Mesendoderm (in vitro differentiated cells): ENCODE results near the gene MMP14.
A peak's percentile ranks its signal among the peaks of the same experiment; 100 is the strongest.

ENCODE experiments used
- DNase-seq: peaks from one replicate; pipeline ENCODE4 v3.0.0; 2013
- H2AK5ac ChIP-seq: 2 replicates; pipeline ENCODE4 v1.6.1; 2013; ENCODE audit warnings: low read length, inconsistent platforms
- H2BK120ac ChIP-seq: 2 replicates; pipeline ENCODE4 v1.6.1; 2013; ENCODE audit warnings: low read depth, mild to moderate bottlenecking, low read length, moderate library complexity, mixed read lengths
- H2BK15ac ChIP-seq: replicated peaks from 2 replicates; pipeline ENCODE4 v1.6.1; 2013; ENCODE audit warnings: low read depth, mild to moderate bottlenecking, moderate library complexity
- H2BK5ac ChIP-seq: 2 replicates; pipeline ENCODE4 v1.6.1; 2013; ENCODE audit warnings: low read length, inconsistent platforms
- H3K18ac ChIP-seq: 2 replicates; pipeline ENCODE4 v1.6.1; 2013; ENCODE audit warnings: mild to moderate bottlenecking, low read length, mixed read lengths
- H3K23ac ChIP-seq: one replicate; pipeline ENCODE4 v1.6.1; 2013; ENCODE audit warnings: low read length
- H3K27ac ChIP-seq: 2 replicates; pipeline ENCODE4 v1.5.1; 2013; ENCODE audit warnings: low read depth, mild to moderate bottlenecking, inconsistent platforms, low read length, moderate library complexity
- H3K27me3 ChIP-seq: 2 replicates; pipeline ENCODE4 v1.6.1; 2013; ENCODE audit warnings: low read length, control low read depth, mild to moderate bottlenecking, inconsistent platforms; ENCODE audit not compliant: insufficient read depth, poor library complexity
- H3K36me3 ChIP-seq: 2 replicates; pipeline ENCODE4 v1.6.1; 2013; ENCODE audit warnings: low read length, inconsistent platforms; ENCODE audit not compliant: control insufficient read depth, insufficient read depth
- H3K4ac ChIP-seq: one replicate; pipeline ENCODE4 v1.6.1; 2013; ENCODE audit warnings: low read depth, mild to moderate bottlenecking, low read length, moderate library complexity
- H3K4me1 ChIP-seq: 2 replicates; pipeline ENCODE4 v1.6.1; 2013; ENCODE audit warnings: low read depth, low read length, inconsistent platforms; ENCODE audit not compliant: control insufficient read depth
- H3K4me2 ChIP-seq: 2 replicates; pipeline ENCODE4 v1.6.1; 2013; ENCODE audit warnings: low read length
- H3K4me3 ChIP-seq: 2 replicates; pipeline ENCODE4 v1.5.1; 2013; ENCODE audit warnings: mild to moderate bottlenecking, low read length
- H3K56ac ChIP-seq: one replicate; pipeline ENCODE4 v1.6.1; 2013; ENCODE audit warnings: low read length
- H3K79me1 ChIP-seq: 2 replicates; pipeline ENCODE4 v1.6.1; 2013; ENCODE audit warnings: low read length, inconsistent platforms
- H3K79me2 ChIP-seq: 2 replicates; pipeline ENCODE4 v1.6.1; 2013; ENCODE audit warnings: mild to moderate bottlenecking, low read length; ENCODE audit not compliant: control insufficient read depth, insufficient read depth
- H3K9ac ChIP-seq: 2 replicates; pipeline ENCODE4 v1.6.1; 2013; ENCODE audit warnings: low read length, inconsistent platforms
- H4K5ac ChIP-seq: one replicate; pipeline ENCODE4 v1.6.1; 2013; ENCODE audit warnings: low read length
- H4K8ac ChIP-seq: one replicate; pipeline ENCODE4 v1.6.1; 2013; ENCODE audit warnings: low read depth, mild to moderate bottlenecking, control low read depth, low read length, moderate library complexity
- WGBS: extraction: QIAGEN DNeasy Blood & Tissue Kit; methylation state at CpG from one replicate; pipeline ENCODE4 v1.1.7; 2013; ENCODE audit warnings: low lambda C conversion rate, missing lambda C conversion rate; ENCODE audit not compliant: insufficient coverage; ENCODE audit errors: extremely low coverage; 5-methylcytosine and 5-hydroxymethylcytosine counted together

MMP14 gene

DNA sequence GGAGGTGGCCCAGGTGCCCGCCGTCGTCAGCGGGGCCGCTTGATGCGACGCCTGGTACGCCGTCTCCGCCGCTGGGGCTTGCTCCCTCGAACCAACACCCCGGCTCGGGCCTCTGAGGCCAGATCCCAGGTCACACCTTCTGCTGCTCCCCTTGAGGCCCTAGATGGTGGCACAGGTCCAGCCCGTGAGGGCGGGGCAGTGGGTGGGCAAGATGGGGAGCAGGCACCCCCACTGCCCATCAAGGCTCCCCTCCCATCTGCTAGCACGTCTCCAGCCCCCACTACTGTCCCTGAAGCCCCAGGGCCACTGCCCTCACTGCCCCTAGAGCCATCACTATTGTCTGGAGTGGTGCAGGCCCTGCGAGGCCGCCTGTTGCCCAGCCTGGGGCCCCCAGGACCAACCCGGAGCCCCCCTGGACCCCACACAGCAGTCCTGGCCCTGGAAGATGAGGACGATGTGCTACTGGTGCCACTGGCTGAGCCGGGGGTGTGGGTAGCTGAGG, 40.7 kb downstream of the MMP14 start:
- no peak overlapping the region for H3K27ac ChIP-seq
- H2BK5ac ChIP-seq = no peak overlapping the region
- H3K18ac ChIP-seq = no peak overlapping the region
- H3K4me2 ChIP-seq = no peak overlapping the region
- DNase-seq = no peak
- no peak overlapping the region for H3K4ac ChIP-seq
- peaks cover 2% of the 10 kb centered on the region for H3K79me1 ChIP-seq
- no peak overlapping the region for H2BK15ac ChIP-seq
- H4K5ac ChIP-seq = no peak overlapping the region
- no peak overlapping the region for H3K4me3 ChIP-seq
- no peak overlapping the region for H2BK120ac ChIP-seq
- H4K8ac ChIP-seq = no peak overlapping the region
- H2AK5ac ChIP-seq = no peak overlapping the region
- no peak overlapping the region for H3K23ac ChIP-seq
- H3K36me3 ChIP-seq = peaks cover 10% of the 10 kb centered on the region
- H3K4me1 ChIP-seq = no peaks in the 10 kb centered on the region
- no peaks in the 10 kb centered on the region for H3K79me2 ChIP-seq
- WGBS = no CpG with 5 or more reads among the region's 22 CpGs
- no peaks in the 10 kb centered on the region for H3K27me3 ChIP-seq
- H3K56ac ChIP-seq = no peak overlapping the region
- no peak overlapping the region for H3K9ac ChIP-seq

GRCh38 chr14:22878271-22879246, 42.2 kb downstream of the MMP14 start:
- no peak overlapping the region for H3K9ac ChIP-seq
- H3K18ac ChIP-seq = no peak overlapping the region
- peaks cover 10% of the 10 kb centered on the region for H3K36me3 ChIP-seq
- H3K4me2 ChIP-seq = no peak overlapping the region
- peaks cover 10% of the 10 kb centered on the region for H3K4me1 ChIP-seq
- no peaks in the 10 kb centered on the region for H3K79me2 ChIP-seq
- no peak overlapping the region for H3K23ac ChIP-seq
- no peak overlapping the region for H2BK120ac ChIP-seq
- no peak overlapping the region for H2BK15ac ChIP-seq
- no peak for DNase-seq
- no CpG with 5 or more reads among the region's 8 CpGs for WGBS
- H3K4me3 ChIP-seq = no peak overlapping the region
- H4K8ac ChIP-seq = no peak overlapping the region
- H4K5ac ChIP-seq = no peak overlapping the region
- H3K27ac ChIP-seq = no peak overlapping the region
- H3K4ac ChIP-seq = no peak overlapping the region
- H2BK5ac ChIP-seq = no peak overlapping the region
- no peak overlapping the region for H3K56ac ChIP-seq
- no peaks in the 10 kb centered on the region for H3K27me3 ChIP-seq
- H3K79me1 ChIP-seq = peaks cover 2% of the 10 kb centered on the region
- no peak overlapping the region for H2AK5ac ChIP-seq

DNA sequence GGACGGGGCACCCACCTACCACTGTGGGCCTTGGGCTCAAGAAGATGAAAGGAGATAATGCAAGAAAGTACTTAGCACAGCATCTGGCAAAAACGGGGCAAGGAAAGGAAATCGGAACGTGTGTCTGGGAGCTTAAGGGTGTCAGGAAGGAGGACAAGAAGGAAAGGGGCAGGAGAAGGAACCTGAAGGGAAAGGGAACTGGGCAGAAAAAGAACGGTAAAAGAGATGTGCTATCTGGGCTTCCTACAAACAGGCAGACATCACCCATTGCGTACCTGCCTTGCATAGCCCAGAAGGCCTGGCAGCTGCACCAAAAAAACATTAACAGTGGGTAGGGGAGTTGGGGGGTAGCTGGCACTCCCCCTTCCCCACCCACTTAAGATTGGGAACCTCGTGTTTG, 45.7 kb downstream of the MMP14 start:
- no peak overlapping the region for H3K27ac ChIP-seq
- no peak overlapping the region for H3K4me3 ChIP-seq
- no peak overlapping the region for H3K4me2 ChIP-seq
- H3K56ac ChIP-seq = peak overlapping the region; percentile 85
- H3K18ac ChIP-seq = no peak overlapping the region
- DNase-seq = no peak
- no peak overlapping the region for H2BK15ac ChIP-seq
- no peaks in the 10 kb centered on the region for H3K27me3 ChIP-seq
- no peak overlapping the region for H2BK120ac ChIP-seq
- peaks cover 1% of the 10 kb centered on the region for H3K36me3 ChIP-seq
- no peaks in the 10 kb centered on the region for H3K79me1 ChIP-seq
- H3K4me1 ChIP-seq = peaks cover 12% of the 10 kb centered on the region
- no peak overlapping the region for H2BK5ac ChIP-seq
- peak overlapping the region; percentile 63 for H3K9ac ChIP-seq
- H4K5ac ChIP-seq = no peak overlapping the region
- H4K8ac ChIP-seq = no peak overlapping the region
- no peak overlapping the region for H3K4ac ChIP-seq
- H2AK5ac ChIP-seq = no peak overlapping the region
- WGBS = no CpG with 5 or more reads among the region's 7 CpGs
- no peak overlapping the region for H3K23ac ChIP-seq
- H3K79me2 ChIP-seq = no peaks in the 10 kb centered on the region

GRCh38 chr14:22882529-22883172, 46.3 kb downstream of the MMP14 start:
- Histone ChIP-seq H3K4me1 (peaks cover 14% of the 10 kb centered on the region), H3K27me3 (no peaks in the 10 kb centered on the region), H3K23ac (no peak overlapping the region), H3K27ac (no peak overlapping the region), H4K5ac (no peak overlapping the region), H4K8ac (no peak overlapping the region), H2BK15ac (no peak overlapping the region), H3K4me3 (no peak overlapping the region), H2BK120ac (no peak overlapping the region), H3K4me2 (peak overlapping the region; percentile 46), H3K56ac (peak overlapping the region; percentile 85), H2BK5ac (no peak overlapping the region), H3K79me1 (no peaks in the 10 kb centered on the region), H3K18ac (no peak overlapping the region), H3K4ac (no peak overlapping the region), H3K36me3 (peaks cover 1% of the 10 kb centered on the region), H3K79me2 (no peaks in the 10 kb centered on the region), H2AK5ac (no peak overlapping the region), H3K9ac (peak overlapping the region; percentile 63)
- peak; percentile 92 for DNase-seq
- no CpG with 5 or more reads among the region's 6 CpGs for WGBS

GRCh38 chr14:22883173-22883976, 47.0 kb downstream of the MMP14 start, which contains the start of gene REM2:
REM2 (plus strand) TSS chr14:22883222; CDS start chr14:22883288, 66 bp downstream.
- peak; percentile 62 for DNase-seq
- 100% methylated on average over 1 of the region's 15 CpGs for WGBS
- no peak within 1 kb of the TSS for H4K8ac ChIP-seq

More at GRCh38 chr14:22883173-22883976, 47.0 kb downstream of the MMP14 start, which contains the start of gene REM2:
- Histone ChIP-seq H2BK5ac (no peak within 1 kb of the TSS), H2BK15ac (no peak within 1 kb of the TSS), H3K79me2 (no peaks in the 10 kb centered on the region), H3K23ac (no peak within 1 kb of the TSS), H3K9ac (peak within 1 kb of the TSS; percentile 63), H3K4me3 (no peak within 1 kb of the TSS), H3K4me1 (peaks cover 15% of the 10 kb centered on the region), H4K5ac (no peak within 1 kb of the TSS), H3K4me2 (peak within 1 kb of the TSS; percentile 46), H2AK5ac (peak within 1 kb of the TSS; percentile 27), H3K36me3 (no peaks in the 10 kb centered on the region), H3K18ac (no peak within 1 kb of the TSS), H2BK120ac (no peak within 1 kb of the TSS), H3K79me1 (no peaks in the 10 kb centered on the region), H3K56ac (peak within 1 kb of the TSS; percentile 85), H3K27me3 (no peaks in the 10 kb centered on the region), H3K4ac (no peak within 1 kb of the TSS), H3K27ac (no peak within 1 kb of the TSS)
